HuH-7.5 (cell line): ENCODE results near the gene PXMP2.
"Not testable (repeated sequence)": the region's sequence is repeated elsewhere in the genome, so short reads cannot be mapped to it uniquely, and the experiment has no call there.

Experiments used
- DNase-seq: peaks from one replicate; pipeline ENCODE4 v3.0.0; 2011; ENCODE audit warnings: low spot score

PXMP2 gene

DNA sequence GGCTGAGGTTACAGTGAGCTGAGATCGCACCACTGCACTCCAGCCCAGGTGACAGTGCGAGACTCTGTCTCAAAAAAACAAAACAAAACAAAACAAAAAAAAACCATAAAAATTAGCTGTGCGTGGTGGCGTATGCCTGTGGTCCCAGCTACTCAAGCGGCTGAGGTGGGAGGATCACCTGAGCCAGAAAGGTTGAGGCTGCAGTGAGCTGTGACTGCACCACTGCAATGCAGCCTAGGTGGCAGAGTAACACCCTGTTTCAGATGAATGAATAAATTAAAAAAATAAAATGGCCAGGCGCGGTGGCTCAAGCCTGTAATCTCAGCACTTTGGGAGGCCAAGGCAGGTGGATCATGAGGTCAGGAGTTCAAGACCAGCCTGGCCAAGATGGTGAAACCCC is 66.3 kb downstream of the PXMP2 start:
- not testable (repeated sequence) for DNase-seq

- no peak for DNase-seq
Measured at GRCh38 chr12:132754160-132754932, 67.0 kb downstream of the PXMP2 start.
